ELF-1 (cell line): Measurements from ENCODE around the gene B4GALT1.
"Not testable (repeated sequence)": the region's sequence is repeated elsewhere in the genome, so short reads cannot be mapped to it uniquely, and the experiment has no call there.

Experiments used
- DNase-seq: peaks from one replicate; pipeline ENCODE4 v3.0.0-alpha.2; 2016; ENCODE audit warnings: low read depth, low spot score

The B4GALT1 gene

DNA sequence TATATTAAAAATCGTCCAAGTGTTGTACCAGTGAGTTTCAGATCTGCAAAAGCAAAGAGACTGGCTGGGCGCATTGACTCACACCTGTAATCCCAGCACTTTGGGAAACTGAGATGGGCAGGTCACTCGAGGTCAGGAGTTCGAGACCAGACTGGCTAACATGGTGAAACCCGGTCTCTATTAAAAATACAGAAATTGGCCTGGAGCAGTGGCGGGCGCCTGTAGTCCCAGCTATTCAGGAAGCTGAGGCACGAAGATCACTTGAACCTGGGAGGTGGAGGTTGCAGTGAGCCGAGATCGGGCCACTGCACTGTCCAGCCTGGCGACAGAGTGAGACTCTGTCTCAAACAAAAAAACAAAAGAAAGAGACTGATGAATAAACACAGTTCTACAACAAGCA lies 18.3 kb upstream of the B4GALT1 start:
- DNase-seq: no peak

DNA sequence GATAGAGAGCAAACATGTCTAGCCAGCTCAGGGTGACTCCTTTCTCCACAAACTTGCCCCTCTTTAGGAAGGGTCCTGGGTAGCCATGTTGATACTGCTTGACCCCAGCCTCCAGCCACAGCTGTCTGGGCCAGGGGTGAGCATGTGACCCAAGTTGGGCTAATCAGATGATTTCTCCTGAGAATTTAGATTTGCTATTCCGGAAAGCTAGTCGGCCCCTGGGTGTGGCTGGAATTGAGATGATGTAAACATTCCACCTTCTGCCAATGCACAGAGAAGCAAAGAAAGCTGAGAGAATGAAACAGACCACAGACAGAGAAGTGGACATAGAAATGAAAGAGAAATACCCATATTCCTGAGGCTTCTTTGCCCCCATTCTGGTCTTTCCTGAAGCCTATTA lies 17.8 kb upstream of the B4GALT1 start:
- DNase-seq: no peak

DNA sequence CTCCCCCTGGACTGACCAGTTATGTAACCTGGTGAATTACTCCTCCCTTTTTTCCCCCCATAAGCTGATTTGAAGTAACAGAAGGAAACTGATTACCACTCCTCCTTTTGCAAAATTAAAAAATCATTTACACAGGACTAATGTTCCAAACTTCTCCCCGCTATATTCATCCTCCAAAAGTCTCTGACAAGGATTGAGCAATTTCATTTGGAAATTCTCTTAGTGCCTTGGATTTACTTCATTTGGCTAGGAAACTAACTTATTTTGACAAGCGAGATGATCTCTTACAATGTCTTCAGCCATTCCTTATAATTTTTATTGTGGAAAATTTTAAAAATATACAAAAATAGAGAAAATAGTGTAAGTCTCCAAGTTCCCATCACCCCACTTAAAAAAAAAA lies 15.4 kb upstream of the B4GALT1 start:
- DNase-seq: no peak

DNA sequence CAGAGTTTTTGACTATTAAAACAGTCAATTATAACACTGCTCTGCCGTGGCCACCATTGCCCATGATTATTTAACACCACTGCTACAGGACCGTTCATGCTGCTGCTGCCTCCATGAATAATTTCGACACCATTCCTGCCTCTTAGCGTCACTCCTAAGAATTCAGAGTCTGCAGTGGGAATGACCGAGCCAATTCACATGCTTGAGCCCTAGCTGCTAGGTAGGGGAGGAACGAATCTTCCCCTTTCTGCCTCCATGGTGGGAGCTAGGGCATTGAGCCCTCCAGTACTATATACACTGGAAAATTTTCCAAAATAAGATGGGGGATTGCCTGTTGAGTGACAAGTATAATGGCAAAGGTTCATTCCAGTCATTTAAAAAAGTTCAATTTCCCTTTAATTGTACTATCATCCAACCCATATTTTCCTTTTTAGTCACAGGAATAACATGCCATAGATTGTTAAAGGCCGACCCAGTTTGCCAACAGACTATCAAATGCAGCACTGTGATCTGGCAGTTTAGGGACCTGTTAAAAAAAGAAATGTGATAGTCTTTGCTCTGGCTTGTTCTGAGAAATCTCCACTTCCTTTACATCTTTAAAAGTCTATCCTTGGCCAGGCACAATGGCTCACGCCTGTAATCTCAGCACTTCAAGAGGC lies 13.5 kb upstream of the B4GALT1 start:
- no peak for DNase-seq

DNA sequence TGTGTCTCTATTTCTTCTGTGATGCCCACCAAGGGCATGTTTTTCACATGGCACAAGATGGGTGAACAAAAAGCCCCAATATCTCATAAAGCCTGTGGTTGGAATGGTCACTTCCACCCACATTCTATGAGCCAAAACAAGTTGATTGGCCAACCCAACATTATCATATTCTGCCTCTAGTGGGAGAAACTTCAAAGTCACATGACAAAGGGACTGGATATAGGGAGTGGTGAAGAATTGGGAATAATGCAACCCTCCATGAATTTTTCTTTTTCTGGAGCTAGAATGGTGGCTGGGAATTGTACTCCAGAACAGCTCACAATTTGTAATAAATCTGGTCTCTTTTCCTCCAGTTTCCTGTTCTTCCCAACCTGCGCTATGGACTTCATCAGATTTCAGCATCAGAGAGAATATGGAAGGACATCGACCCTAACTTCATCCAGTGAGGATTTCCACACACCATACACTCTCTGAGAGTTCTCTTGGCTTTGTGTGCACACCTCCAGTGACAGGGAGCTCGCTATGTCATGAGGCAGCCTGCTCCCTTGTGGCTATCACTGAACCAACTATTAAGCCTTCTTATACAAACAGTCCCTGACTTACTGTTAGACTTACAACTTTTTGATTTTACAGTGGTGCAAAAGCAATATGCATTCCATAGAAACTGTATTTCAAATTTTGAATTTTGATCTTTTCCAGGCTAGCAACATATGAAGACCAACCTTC lies 12.0 kb upstream of the B4GALT1 start:
- no peak for DNase-seq

DNA sequence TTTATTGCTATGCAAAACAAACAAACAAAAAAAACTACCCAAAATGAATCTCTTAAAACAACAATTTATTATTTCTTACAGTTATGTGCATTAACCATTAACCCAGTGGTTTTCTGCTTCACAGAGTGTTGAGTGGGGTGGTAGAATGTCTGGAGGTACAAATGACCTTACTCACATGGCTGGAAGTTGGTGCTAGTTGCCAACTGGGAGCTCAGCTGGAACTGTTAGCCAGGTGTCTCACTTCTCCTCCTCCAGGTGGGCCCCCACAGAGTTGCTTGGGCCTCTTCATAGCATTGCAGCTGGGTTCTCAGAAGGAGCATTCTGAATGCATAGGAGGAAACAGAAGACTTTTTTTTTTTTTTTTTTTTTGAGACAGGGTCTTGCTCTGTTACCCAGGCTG lies 10.5 kb upstream of the B4GALT1 start:
- no peak for DNase-seq

DNA sequence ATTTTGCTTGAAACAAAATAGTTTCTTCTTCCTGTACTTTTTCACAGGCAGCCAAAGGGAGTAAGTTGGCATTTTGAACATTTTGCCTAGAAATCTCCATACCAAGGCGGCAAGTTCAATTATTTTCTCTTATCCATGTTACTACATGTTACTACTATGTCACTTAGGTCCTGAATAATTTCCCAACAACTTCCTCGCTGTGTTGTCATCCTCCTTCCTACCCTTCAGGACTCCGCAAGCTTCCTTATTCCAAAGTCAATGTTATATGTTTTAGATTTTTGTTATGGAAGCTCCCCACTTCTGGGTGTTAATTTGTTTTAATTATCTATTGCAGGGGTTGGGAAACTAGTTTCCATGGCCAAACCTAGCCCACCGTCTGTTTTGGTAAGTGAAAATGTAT lies 9.9 kb upstream of the B4GALT1 start:
- no peak for DNase-seq

DNA sequence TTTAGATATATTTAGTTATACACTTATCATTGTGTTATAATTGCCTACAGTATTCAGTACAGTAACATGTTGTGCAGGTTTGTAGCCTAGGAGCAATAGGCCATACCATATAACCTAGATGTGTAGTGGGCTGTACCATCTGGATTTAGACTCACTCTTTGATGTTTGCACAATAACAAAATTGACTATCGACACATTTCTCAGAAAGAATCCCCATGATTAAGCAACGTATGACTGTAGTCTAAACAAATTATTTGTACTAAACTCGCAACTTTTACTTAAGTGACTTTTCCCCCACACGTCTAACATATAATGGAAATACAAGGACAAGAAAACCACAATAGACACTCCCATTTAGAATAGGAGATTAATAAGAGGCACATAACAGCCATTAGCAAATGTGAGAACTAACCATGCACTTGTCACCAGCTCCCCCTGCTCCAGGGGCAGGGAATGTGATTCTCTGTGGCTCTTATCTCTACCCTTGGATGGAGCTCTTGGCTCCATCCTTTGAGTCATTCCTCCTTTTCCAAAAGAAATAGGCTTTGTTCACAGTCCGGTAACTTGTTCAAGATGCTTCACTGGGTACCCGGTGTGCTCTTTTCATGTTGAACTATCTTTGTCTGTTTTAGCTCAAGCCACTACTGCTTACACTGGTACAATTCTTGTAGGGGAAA lies 8.7 kb upstream of the B4GALT1 start:
- no peak for DNase-seq

DNA sequence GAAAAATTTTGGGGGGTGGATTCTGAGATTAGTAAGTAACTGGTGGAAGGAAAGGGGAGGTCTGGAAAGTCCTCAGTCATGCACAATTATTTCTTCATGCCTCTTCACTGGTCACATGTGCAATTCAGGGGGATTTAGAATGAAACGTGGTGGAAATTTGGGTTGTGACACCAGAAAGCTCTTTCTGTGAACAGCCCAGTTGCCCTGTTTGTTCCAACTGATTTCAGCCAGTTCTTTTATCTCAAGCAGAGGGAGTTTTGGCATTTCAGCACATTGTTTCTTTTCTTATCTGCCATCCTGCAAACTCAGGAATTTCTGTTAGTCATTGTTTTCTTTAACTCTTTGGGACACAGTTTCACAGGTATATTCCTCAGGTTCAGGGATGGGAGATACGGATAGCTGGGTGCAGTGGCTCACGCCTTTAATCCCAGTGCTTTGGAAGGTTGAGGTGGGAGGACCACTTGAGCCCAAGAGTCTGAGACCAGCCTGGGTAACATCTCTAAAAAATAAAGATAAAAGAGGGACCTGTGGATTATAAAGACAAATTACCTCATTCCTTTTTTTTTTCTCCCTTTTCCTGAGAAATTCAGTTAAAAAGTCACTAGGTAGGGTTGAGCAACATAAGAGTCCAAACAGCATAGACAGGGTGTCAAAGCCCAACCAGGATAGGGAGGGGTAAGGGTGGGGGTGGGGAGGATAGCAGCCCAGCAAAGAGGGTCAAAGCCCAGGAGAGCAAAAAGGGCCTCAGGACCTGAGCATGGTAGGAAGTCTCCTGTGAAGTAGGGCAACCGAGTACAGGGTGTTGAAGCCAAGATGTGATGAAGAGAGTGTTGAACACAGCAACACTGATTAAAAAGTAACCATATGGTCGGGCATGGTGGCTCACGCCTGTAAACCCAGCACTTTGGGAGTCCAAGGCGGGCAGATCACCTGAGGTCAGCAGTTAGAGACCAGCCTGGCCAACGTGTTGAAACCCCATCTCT lies 5.4 kb upstream of the B4GALT1 start:
- peak; percentile 43 for DNase-seq

DNA sequence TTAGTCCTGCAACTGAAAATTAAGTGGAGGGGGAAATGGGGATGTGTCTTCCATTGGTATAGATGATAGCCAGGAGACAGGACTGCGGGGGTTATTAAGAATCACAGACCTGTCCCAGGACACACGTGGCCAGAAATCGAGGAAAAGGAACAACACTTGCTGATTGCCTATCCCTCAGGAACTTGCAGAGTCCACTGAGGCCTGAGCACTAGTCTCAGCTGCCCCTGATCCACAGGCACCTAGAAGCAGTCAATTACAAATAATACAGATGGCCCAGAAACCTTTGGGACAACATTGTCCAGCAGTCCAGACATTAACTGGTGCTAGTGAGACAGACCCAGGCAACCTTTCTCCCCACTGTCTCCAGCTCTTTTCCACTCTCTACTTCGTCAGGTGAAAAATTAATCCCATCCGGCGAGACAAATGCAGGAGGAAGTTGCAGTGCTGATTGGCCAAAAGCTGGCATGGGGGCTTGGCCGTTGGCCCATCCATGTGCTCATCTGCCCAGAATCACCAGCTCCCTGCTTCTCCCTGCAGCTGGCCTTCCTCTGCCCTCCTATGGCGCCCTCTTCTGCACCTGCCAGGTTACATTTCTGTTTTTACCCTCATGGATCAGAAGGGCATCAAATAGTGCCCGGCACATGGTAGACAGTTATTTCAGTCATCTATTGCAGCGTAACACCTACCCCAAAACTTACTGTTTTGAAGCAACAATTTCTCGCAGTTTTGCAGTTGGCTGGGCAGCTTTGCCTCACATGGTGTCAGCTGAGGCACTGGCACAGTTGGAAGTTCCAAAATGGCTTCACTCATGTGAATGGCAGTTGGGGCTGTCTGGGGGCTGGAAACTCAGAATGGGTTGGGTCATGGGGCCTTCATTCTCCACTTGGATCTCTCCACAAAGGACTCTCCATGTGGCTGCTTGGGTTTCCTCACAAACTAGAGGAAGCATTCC lies 3.6 kb upstream of the B4GALT1 start:
- DNase-seq: peak; percentile 45

DNA sequence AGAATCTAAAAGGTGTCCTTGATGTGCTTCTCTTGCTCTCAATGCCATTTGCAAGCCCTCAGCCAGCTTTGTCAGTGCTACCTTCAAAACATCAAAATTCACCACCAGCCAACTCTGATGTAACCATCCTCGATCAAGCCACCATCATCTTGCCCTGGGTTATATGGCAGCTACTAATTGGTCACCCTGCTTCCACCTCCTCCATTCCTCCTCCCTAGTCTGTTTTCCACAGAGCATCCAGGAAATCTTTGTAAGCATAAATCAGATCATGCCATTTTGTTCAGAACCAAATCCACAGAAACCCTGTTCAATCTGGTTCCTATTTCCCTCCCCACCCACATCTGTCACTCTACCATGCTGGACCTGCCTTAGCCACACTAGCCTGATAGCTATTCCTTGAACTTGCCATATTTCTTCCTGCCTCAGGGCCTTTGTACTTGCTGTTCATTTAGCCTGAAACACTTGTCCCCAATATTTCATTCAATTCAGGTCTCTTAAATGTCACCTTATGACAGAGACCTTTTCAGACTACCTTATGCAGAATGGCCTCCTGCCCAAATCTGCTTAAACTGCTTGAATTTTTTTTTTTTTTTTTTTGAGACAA lies 1.9 kb upstream of the B4GALT1 start:
- no peak for DNase-seq

DNA sequence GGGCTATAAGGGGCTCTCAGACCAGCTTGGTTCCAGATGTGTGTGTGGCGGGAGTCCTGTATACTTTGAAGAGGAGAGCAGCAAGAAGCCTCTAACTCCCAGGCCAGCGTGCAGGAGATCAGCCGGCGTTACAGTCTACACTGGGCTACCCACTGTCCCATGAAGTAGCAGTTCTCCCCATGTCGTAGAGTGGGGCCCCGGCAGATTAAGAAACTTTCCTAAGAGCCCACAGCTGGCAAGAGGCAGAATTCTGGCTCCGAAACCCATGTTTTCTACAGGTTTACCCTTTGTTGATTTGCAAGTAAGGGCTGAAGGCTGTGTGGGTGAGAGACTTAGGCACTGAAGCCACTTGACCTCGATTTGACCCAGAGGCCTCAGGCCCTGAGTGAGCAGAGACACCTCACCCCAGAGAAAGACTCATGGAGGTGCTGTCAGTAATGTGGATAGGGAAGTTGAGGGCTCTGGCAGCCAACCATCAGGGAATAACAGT lies 881 bp upstream of the B4GALT1 start:
- DNase-seq: peak; percentile 53

DNA sequence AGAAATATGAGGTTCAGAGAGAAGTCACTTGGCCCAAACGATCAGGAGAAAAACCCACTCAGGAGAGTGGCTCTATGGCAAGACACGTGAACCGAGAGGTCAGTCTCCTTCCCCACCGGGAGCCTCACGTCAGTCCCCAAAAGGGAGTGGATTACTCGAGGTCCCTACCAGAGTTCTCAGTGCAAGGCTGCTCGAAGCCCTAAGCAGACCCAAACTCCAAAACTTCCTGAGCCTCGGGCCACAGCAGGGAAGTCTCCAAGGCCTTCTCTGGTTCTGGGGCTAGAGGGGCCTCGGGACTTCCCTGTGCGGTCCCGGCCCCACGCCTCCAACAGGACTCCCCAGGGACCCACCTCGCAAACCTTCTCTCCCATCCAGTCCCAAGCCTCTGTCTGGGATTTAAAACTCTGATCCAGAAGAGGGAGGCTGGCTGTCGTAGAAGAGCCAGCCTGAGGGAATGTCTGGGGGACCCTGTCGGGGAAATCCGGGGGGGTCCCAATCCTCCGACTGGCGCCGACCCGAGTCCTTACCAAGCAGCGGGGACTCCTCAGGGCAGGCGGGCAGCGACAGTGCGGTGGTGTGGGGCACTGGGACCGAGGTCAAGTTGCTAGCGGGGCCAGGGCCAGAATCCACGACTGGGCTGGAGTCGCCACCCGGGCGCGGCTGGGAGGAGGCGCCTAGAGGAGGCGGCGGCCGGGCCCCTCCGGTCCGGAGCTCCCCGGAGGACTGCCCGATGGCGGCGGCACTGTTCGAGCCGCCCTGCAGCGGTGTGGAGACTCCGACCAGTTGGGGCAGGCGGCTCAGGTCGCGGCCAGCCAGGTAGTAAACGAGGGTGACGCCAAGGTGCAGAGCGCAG lies 679 bp downstream of the B4GALT1 start:
- DNase-seq: peak; percentile 59

DNA sequence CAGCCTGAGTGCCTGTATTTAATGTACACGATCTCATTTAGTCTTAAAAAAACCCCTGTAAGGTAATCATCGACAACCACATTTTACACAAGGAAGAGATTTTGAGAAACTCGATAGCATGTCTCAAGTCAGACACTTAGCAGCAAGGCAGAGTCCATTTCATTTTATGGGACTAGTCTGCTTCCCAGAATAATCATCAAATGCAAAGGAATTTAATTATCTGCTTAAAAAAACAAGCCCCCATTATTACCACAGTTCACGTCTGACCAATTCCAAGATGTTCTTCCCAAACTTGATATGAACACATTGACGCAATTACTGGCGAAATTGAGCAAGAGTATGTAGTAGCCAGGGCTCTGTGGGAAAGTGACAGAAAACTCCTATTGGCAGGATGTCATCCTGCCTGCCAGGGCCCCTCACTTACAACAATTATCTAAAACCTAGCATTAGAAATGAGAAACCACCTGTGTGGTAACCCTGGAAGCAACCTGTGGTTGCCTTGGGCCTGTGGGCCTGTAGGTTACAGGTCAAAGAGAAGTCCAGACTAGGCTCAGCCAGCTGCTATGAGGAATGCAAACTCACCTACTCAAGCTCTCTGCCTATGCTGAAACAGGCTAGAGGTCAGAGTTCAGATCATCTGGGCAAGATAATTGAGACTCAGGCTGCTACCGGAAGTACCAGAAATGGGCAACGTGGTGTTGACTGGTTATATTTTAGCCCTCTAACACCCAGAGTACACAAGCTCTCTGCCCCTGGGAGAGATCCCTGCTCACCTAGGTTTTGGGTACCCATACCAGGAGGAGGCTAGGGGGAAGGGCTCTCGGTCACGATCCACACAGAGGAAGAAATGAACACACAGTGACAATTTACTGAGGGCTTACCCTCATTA lies 1.6 kb downstream of the B4GALT1 start:
- peak; percentile 87 for DNase-seq

DNA sequence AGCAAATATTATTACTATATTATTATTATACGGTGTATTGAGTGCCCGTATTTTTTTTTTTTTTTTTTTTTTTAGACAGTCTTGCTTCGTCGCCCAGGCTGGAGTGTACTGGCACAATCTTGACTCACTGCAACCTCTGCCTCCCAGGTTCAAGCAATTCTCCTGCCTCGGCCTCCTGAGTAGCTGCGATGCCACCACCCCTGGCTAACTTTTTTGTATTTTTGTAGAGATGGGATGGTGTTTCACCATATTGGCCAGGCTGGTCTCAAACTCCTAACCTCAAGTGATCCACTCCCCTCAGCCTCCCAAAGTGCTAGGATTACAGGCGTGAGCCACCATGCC lies 2.2 kb downstream of the B4GALT1 start:
- DNase-seq: not testable (repeated sequence)

DNA sequence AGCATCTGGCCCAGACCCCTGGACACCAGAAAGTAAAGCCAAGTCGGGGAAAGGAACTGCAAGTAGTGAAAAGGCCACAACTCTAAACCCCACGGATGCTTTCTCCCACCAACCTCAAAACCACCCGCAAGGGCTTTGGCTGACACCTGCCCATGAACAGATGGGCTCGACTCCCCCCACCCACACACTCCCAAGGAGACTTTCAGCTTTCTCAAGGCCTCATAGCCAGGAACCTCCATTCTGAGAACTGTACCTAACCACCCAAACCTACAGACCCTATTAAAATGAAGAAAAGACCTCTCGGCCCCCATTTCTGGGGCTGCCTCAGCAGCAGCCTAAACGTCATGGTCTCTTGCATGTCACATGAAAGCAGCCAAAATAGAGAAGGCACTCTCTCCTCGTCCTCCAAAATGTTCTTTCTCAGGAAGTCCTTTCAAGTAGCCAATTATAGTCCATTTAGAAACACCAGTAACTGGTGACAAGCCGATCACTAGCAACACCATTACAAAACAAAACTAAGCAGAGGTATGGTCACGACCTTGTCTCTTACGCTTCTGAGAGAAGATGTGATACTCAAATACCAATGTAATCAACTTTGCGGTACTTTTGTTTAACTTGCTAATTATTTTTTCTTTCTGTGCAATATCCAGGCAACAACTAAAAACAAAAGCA lies 2.9 kb downstream of the B4GALT1 start:
- no peak for DNase-seq

DNA sequence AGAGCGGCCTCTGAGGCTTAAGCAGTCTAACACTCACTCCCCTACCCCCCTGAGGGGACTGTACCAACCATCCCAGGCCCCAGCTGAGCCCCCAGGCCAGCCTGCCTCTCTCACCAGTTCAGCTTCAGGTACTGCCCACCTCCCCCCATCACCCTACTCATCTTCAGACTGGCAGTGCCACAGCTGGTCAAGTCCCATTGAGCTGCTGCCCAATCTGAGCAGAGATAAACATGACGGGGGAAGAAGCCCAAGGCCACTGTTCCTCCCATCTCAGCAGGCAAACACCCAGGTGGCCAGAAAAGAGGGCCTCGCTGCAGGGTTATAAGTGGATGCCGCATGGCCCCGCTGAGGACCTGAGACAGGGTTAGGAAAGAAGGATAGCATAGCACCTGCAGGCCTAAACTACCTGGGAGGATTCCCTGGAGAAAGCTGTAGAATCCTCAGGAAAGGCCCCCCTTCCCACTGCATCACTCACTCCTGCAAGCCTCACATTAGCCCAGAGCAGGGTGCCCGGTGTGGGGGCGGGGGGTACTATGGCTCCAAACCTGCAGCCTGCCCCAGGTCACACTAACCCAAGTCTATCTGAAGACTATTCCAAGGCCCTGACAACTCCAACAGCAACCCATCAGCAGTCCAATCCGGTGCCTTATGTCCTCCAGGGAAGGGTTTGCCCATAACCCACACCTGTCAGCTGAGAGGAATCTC lies 3.6 kb downstream of the B4GALT1 start:
- no peak for DNase-seq
